Pancreas (tissue), 10 donors: ENCODE data around the gene ABCA10. TPM values are rescaled to one million over a fixed set of nuclear protein-coding genes. Genes with fewer than 3 reads are reported as not detected.
"Not testable (repeated sequence)": the region's sequence is repeated elsewhere in the genome, so short reads cannot be mapped to it uniquely, and the experiment has no call there.

Experiments
- ATAC-seq, 4 donors: fragments of 200-7000 bp; cut with Tn5 transposase; one replicate each; pipeline versions ENCODE4 v1.8.0 to v1.9.1; 2020; ENCODE audit warnings: mild to moderate bottlenecking in 4 of 4, moderate library complexity in 4 of 4
- DNase-seq, 6 donors: peaks; one replicate each; pipeline ENCODE4 v3.0.0-alpha.2; 2020
- FAIRE-seq: peaks from 2 replicates; lab custom pipeline; 2012; peaks lifted over from hg19 to GRCh38; lab: Jason Lieb, UNC
- H3K27ac ChIP-seq, 4 donors: fragments of 200-600 bp; sonication (generic); 1 replicate in 3 of 4; 2 replicates in 1 of 4; pipeline versions ENCODE4 v1.5.0 to v1.8.0; 2020
- H3K27me3 ChIP-seq, 4 donors: fragments of 200-600 bp; one replicate each; pipeline ENCODE4 v1.8.0; 2021
- H3K36me3 ChIP-seq, 3 donors: fragments of 200-600 bp; sonication (generic) in 1 of 3; one replicate each; pipeline versions ENCODE4 v1.5.0 to v1.8.0; 2020 to 2021
- H3K4me1 ChIP-seq, 3 donors: fragments of 200-600 bp; one replicate each; pipeline ENCODE4 v1.8.0; 2021
- H3K4me3 ChIP-seq, 4 donors: fragments of 200-600 bp; sonication (generic) in 2 of 4; one replicate each; pipeline versions ENCODE4 v1.5.0 to v1.8.0; 2020 to 2021
- H3K9me3 ChIP-seq, 4 donors: fragments of 200-600 bp; one replicate each; pipeline ENCODE4 v1.8.0; 2021
- CTCF ChIP-seq, 4 donors: fragments of 200-600 bp; sonication (generic) in 3 of 4; IDR thresholded peaks; one replicate each; pipeline versions ENCODE4 v1.5.0 to v1.8.0; 2021; ENCODE audit warnings: antibody characterized with exemption in 4 of 4
- WGBS, 2 donors: extraction: QIAGEN DNeasy Blood & Tissue Kit; methylation state at CpG; one replicate each; pipeline ENCODE4 v1.1.7; 2013; 5-methylcytosine and 5-hydroxymethylcytosine counted together
- intact Hi-C, 3 donors: fragments of 100-400 bp; cut with DNase I; formaldehyde crosslinking; loops; one replicate each; pipeline versions ENCODE4 v1.11.1 to v1.14.2; 2022
- polyA plus RNA-seq, 2 donors: library from polyadenylated mRNA; stranded (reverse); fragments of 200-250 nt; gene quantifications; one replicate each; pipeline ENCODE4 v1.2.3, GENCODE V29; 2013
- total RNA-seq, 6 donors: library from RNA; stranded (reverse); fragmentation: NEBNext Ultra II Directional in 4 of 6; extraction: Animal tissue kit (Norgen Biotek cat#: 25700) in 4 of 6; gene quantifications; one replicate each; pipeline versions ENCODE4 v1.2.1 to v1.2.4, GENCODE V29; 2021 to 2023
- donor health status: healthy with polysubstance abuse.
- donor health status: DM: no; HTN: no; CAD: no; lungs with moderate emphysema.
- donor health status: DM: no; HTN: no; CAD: no.
- donor health status: control.
- donor health status: control.
- donor health status: Bipolar disorder and iron deficiency.
- donor health status: DM: yes; HTN: yes; CAD: no.
- donor health status: DM: no; HTN: no; CAD: no.
- donor health status: DM: no; HTN: no; CAD: no.
- donor health status: DM: yes; HTN: yes; CAD: no.

ABCA10 gene
- total and polyA plus RNA-seq, 8 donors = 1.6 to 18.5 (median 4.7) TPM

GRCh38 chr17:69207151-69207550 is 21.5 kb downstream of the ABCA10 start:
- FAIRE-seq = no peak
- 81 to 86% methylated on average over 4 of the region's 4 CpGs for WGBS, 2 donors

GRCh38 chr17:69198238-69198637 is 30.4 kb downstream of the ABCA10 start:
- no peaks in the 10 kb centered on the region for H3K27me3 ChIP-seq
- intact Hi-C loops = no loop called here
- H3K9me3 ChIP-seq = no peaks in the 10 kb centered on the region
- no peak overlapping the region for H3K27ac ChIP-seq
- H3K36me3 ChIP-seq = peaks cover 0 to 3% (median 0%) of the 10 kb centered on the region in 3 donors
- DNase-seq (no peak), FAIRE-seq (no peak), ATAC-seq (no peak)
- no peak overlapping the region for H3K4me3 ChIP-seq
- no peak for TF ChIP-seq CTCF (IDR thresholded peaks at IDR 0.05)
- H3K4me1 ChIP-seq = no peaks in the 10 kb centered on the region
- 92 to 95% methylated on average over 6 of the region's 6 CpGs for WGBS, 2 donors

More at GRCh38 chr17:69207151-69207550, 21.5 kb downstream of the ABCA10 start:
- no peak overlapping the region for H3K4me3 ChIP-seq
- intact Hi-C loops = no loop called here
- no peaks in the 10 kb centered on the region for H3K9me3 ChIP-seq
- DNase-seq = no peak
- H3K27ac ChIP-seq = no peak overlapping the region
- ATAC-seq = no peak
- TF ChIP-seq CTCF (IDR thresholded peaks at IDR 0.05) = no peak
- no peaks in the 10 kb centered on the region for H3K27me3 ChIP-seq
- no peaks in the 10 kb centered on the region for H3K36me3 ChIP-seq
- H3K4me1 ChIP-seq = no peaks in the 10 kb centered on the region

GRCh38 chr17:69196105-69196653 is 32.4 kb downstream of the ABCA10 start:
- WGBS, 2 donors = 96 to 98% methylated on average over 28 to 40 of the region's 40 CpGs
- peak in 1 of 6 donors; percentile 11 for DNase-seq
- H3K9me3 ChIP-seq, H3K4me1 ChIP-seq, ATAC-seq, H3K36me3 ChIP-seq, intact Hi-C loops, H3K27ac ChIP-seq, FAIRE-seq, H3K4me3 ChIP-seq, H3K27me3 ChIP-seq: not testable (repeated sequence)

- intact Hi-C loops = no loop called here
- H3K27ac ChIP-seq = no peak overlapping the region
These were observed 35.9 kb downstream of the ABCA10 start for GRCh38 chr17:69192754-69193153.

GRCh38 chr17:69188796-69189195 is 39.8 kb downstream of the ABCA10 start:
- WGBS, 2 donors = 93 to 95% methylated on average over 2 of the region's 2 CpGs
- H3K9me3 ChIP-seq = no peaks in the 10 kb centered on the region
- intact Hi-C loops = no loop called here
- DNase-seq (no peak), ATAC-seq (no peak), FAIRE-seq (no peak)
- no peak overlapping the region for H3K27ac ChIP-seq
- H3K27me3 ChIP-seq = no peaks in the 10 kb centered on the region
- no peaks in the 10 kb centered on the region for H3K4me1 ChIP-seq
- TF ChIP-seq CTCF (IDR thresholded peaks at IDR 0.05) = no peak
- peaks cover 0 to 3% (median 0%) of the 10 kb centered on the region in 3 donors for H3K36me3 ChIP-seq
- no peak overlapping the region for H3K4me3 ChIP-seq

More at GRCh38 chr17:69192754-69193153, 35.9 kb downstream of the ABCA10 start:
- no peak for ATAC-seq
- no peak for FAIRE-seq
- H3K36me3 ChIP-seq = peaks cover 0 to 3% (median 0%) of the 10 kb centered on the region in 3 donors
- H3K9me3 ChIP-seq = no peaks in the 10 kb centered on the region
- no peak overlapping the region for H3K4me3 ChIP-seq
- no peaks in the 10 kb centered on the region for H3K27me3 ChIP-seq
- no peak for TF ChIP-seq CTCF (IDR thresholded peaks at IDR 0.05)
- H3K4me1 ChIP-seq = no peaks in the 10 kb centered on the region
- DNase-seq = no peak
